Measurements from ENCODE around the gene ZBTB7A.

The ZBTB7A gene

GRCh38 chr19:4053423-4054324 lies 13.0 kb downstream of the ZBTB7A start:
- Histone ChIP-seq H3K27ac (ENCODE audit: insufficient read depth, low read depth, low read length, poor library complexity, severe bottlenecking) (no peak overlapping the region), H3K27me3 (ENCODE audit: control insufficient read depth, insufficient read depth, low read length, poor library complexity, severe bottlenecking) (no peaks in the 10 kb centered on the region), H3K4me1 (ENCODE audit: control insufficient read depth, insufficient read depth, low read length) (peaks cover 2% of the 10 kb centered on the region), H3K9me3 (ENCODE audit: control insufficient read depth, low read length) (no peaks in the 10 kb centered on the region), H3K4me3 (ENCODE audit: insufficient read depth, low read depth, low read length) (no peak overlapping the region), H3K36me3 (ENCODE audit: control insufficient read depth, insufficient read depth, low read length) (peaks cover 21% of the 10 kb centered on the region)
- WGBS, 2 experiments = 95% methylated on average over 82 of the region's 82 CpGs

GRCh38 chr19:4052993-4053422 lies 13.7 kb downstream of the ZBTB7A start:
- Histone ChIP-seq H3K27ac (ENCODE audit: insufficient read depth, low read depth, low read length, poor library complexity, severe bottlenecking) (no peak overlapping the region), H3K36me3 (ENCODE audit: control insufficient read depth, insufficient read depth, low read length) (peaks cover 21% of the 10 kb centered on the region), H3K4me3 (ENCODE audit: insufficient read depth, low read depth, low read length) (no peak overlapping the region), H3K4me1 (ENCODE audit: control insufficient read depth, insufficient read depth, low read length) (no peaks in the 10 kb centered on the region), H3K9me3 (ENCODE audit: control insufficient read depth, low read length) (no peaks in the 10 kb centered on the region), H3K27me3 (ENCODE audit: control insufficient read depth, insufficient read depth, low read length, poor library complexity, severe bottlenecking) (no peaks in the 10 kb centered on the region)
- 93 to 95% methylated on average over 13 of the region's 13 CpGs for WGBS, 2 experiments

- 91 to 92% methylated on average over 27 of the region's 27 CpGs for WGBS, 2 experiments
- H3K4me1 ChIP-seq (ENCODE audit: control insufficient read depth, insufficient read depth, low read length) = no peaks in the 10 kb centered on the region
- no peak overlapping the region for H3K27ac ChIP-seq (ENCODE audit: insufficient read depth, low read depth, low read length, poor library complexity, severe bottlenecking)
- H3K27me3 ChIP-seq (ENCODE audit: control insufficient read depth, insufficient read depth, low read length, poor library complexity, severe bottlenecking) = no peaks in the 10 kb centered on the region
- H3K9me3 ChIP-seq (ENCODE audit: control insufficient read depth, low read length) = no peaks in the 10 kb centered on the region
- H3K36me3 ChIP-seq (ENCODE audit: control insufficient read depth, insufficient read depth, low read length) = peaks cover 21% of the 10 kb centered on the region
- H3K4me3 ChIP-seq (ENCODE audit: insufficient read depth, low read depth, low read length) = no peak overlapping the region
These were observed 14.3 kb downstream of the ZBTB7A start for GRCh38 chr19:4052114-4052992.

GRCh38 chr19:4051175-4052101 lies 15.3 kb downstream of the ZBTB7A start:
- no peak overlapping the region for H3K4me3 ChIP-seq (ENCODE audit: insufficient read depth, low read depth, low read length)
- H3K9me3 ChIP-seq (ENCODE audit: control insufficient read depth, low read length) = no peaks in the 10 kb centered on the region
- 93 to 94% methylated on average over 15 of the region's 15 CpGs for WGBS, 2 experiments
- H3K4me1 ChIP-seq (ENCODE audit: control insufficient read depth, insufficient read depth, low read length) = no peaks in the 10 kb centered on the region
- H3K27ac ChIP-seq (ENCODE audit: insufficient read depth, low read depth, low read length, poor library complexity, severe bottlenecking) = no peak overlapping the region
- peaks cover 21% of the 10 kb centered on the region for H3K36me3 ChIP-seq (ENCODE audit: control insufficient read depth, insufficient read depth, low read length)
- no peaks in the 10 kb centered on the region for H3K27me3 ChIP-seq (ENCODE audit: control insufficient read depth, insufficient read depth, low read length, poor library complexity, severe bottlenecking)

GRCh38 chr19:4049432-4049831 lies 17.3 kb downstream of the ZBTB7A start:
- H3K4me1 ChIP-seq (ENCODE audit: control insufficient read depth, insufficient read depth, low read length) = peaks cover 4% of the 10 kb centered on the region
- H3K4me3 ChIP-seq (ENCODE audit: insufficient read depth, low read depth, low read length) = no peak overlapping the region
- H3K9me3 ChIP-seq (ENCODE audit: control insufficient read depth, low read length) = no peaks in the 10 kb centered on the region
- peaks cover 14% of the 10 kb centered on the region for H3K36me3 ChIP-seq (ENCODE audit: control insufficient read depth, insufficient read depth, low read length)
- H3K27me3 ChIP-seq (ENCODE audit: control insufficient read depth, insufficient read depth, low read length, poor library complexity, severe bottlenecking) = no peaks in the 10 kb centered on the region
- 92 to 93% methylated on average over 15 of the region's 15 CpGs for WGBS, 2 experiments
- H3K27ac ChIP-seq (ENCODE audit: insufficient read depth, low read depth, low read length, poor library complexity, severe bottlenecking) = no peak overlapping the region

GRCh38 chr19:4046946-4047683 lies 19.6 kb downstream of the ZBTB7A start:
- Histone ChIP-seq H3K36me3 (ENCODE audit: control insufficient read depth, insufficient read depth, low read length) (no peaks in the 10 kb centered on the region), H3K27me3 (ENCODE audit: control insufficient read depth, insufficient read depth, low read length, poor library complexity, severe bottlenecking) (no peaks in the 10 kb centered on the region), H3K9me3 (ENCODE audit: control insufficient read depth, low read length) (no peaks in the 10 kb centered on the region), H3K4me1 (ENCODE audit: control insufficient read depth, insufficient read depth, low read length) (peaks cover 4% of the 10 kb centered on the region), H3K27ac (ENCODE audit: insufficient read depth, low read depth, low read length, poor library complexity, severe bottlenecking) (no peak overlapping the region), H3K4me3 (ENCODE audit: insufficient read depth, low read depth, low read length) (no peak overlapping the region)
- 92 to 93% methylated on average over 21 to 30 of the region's 33 CpGs for WGBS, 2 experiments

- Histone ChIP-seq H3K36me3 (ENCODE audit: control insufficient read depth, insufficient read depth, low read length) (no peaks in the 10 kb centered on the region), H3K27me3 (ENCODE audit: control insufficient read depth, insufficient read depth, low read length, poor library complexity, severe bottlenecking) (no peaks in the 10 kb centered on the region), H3K27ac (ENCODE audit: insufficient read depth, low read depth, low read length, poor library complexity, severe bottlenecking) (no peak overlapping the region), H3K9me3 (ENCODE audit: control insufficient read depth, low read length) (no peaks in the 10 kb centered on the region), H3K4me1 (ENCODE audit: control insufficient read depth, insufficient read depth, low read length) (peaks cover 4% of the 10 kb centered on the region), H3K4me3 (ENCODE audit: insufficient read depth, low read depth, low read length) (no peak overlapping the region)
- 100% methylated on average over 2 to 4 of the region's 7 CpGs for WGBS, 2 experiments
These were observed 20.4 kb downstream of the ZBTB7A start for GRCh38 chr19:4046362-4046691.

GRCh38 chr19:4045597-4046361 lies 20.9 kb downstream of the ZBTB7A start:
- no peak overlapping the region for H3K4me3 ChIP-seq (ENCODE audit: insufficient read depth, low read depth, low read length)
- no peaks in the 10 kb centered on the region for H3K36me3 ChIP-seq (ENCODE audit: control insufficient read depth, insufficient read depth, low read length)
- H3K27me3 ChIP-seq (ENCODE audit: control insufficient read depth, insufficient read depth, low read length, poor library complexity, severe bottlenecking) = no peaks in the 10 kb centered on the region
- H3K9me3 ChIP-seq (ENCODE audit: control insufficient read depth, low read length) = no peaks in the 10 kb centered on the region
- H3K4me1 ChIP-seq (ENCODE audit: control insufficient read depth, insufficient read depth, low read length) = peaks cover 4% of the 10 kb centered on the region
- 95% methylated on average over 32 of the region's 32 CpGs for WGBS, 2 experiments
- H3K27ac ChIP-seq (ENCODE audit: insufficient read depth, low read depth, low read length, poor library complexity, severe bottlenecking) = no peak overlapping the region

Data from ectodermal cell (in vitro differentiated cells).